Hepatocyte (in vitro differentiated cells): ENCODE data around the gene ZC3H7B. TPM values are rescaled to one million over a fixed set of nuclear protein-coding genes. Genes with fewer than 3 reads are reported as not detected.

ENCODE experiments used
- DNase-seq: peaks from one replicate; pipeline ENCODE4 v3.0.0-alpha.2; 2016; ENCODE audit warnings: low spot score
- H2AFZ ChIP-seq: fragments of 200-600 bp; sonication (generic); 2 replicates; pipeline ENCODE4 v1.6.0; 2016; ENCODE audit warnings: antibody characterized with exemption, mild to moderate bottlenecking
- H3K27ac ChIP-seq: fragments of 200-600 bp; sonication (generic); 2 replicates; pipeline ENCODE4 v1.5.1; 2016; ENCODE audit warnings: mild to moderate bottlenecking
- H3K27me3 ChIP-seq: fragments of 200-600 bp; sonication (generic); 2 replicates; pipeline ENCODE4 v1.6.1; 2016
- H3K36me3 ChIP-seq: fragments of 200-600 bp; sonication (generic); replicated peaks from 2 replicates; pipeline ENCODE4 v1.5.1; 2016; ENCODE audit warnings: low read depth; ENCODE audit not compliant: insufficient read depth
- H3K4me1 ChIP-seq: fragments of 200-600 bp; sonication (generic); 2 replicates; pipeline ENCODE4 v1.5.1; 2016; ENCODE audit warnings: mild to moderate bottlenecking, moderate library complexity; ENCODE audit not compliant: insufficient read depth
- H3K4me2 ChIP-seq: fragments of 200-600 bp; sonication (generic); 2 replicates; pipeline ENCODE4 v1.6.0; 2016
- H3K4me3 ChIP-seq: fragments of 200-600 bp; sonication (generic); 2 replicates; pipeline ENCODE4 v1.5.1; 2016; ENCODE audit warnings: mild to moderate bottlenecking
- H3K79me2 ChIP-seq: fragments of 200-600 bp; sonication (generic); 2 replicates; pipeline ENCODE4 v1.6.0; 2017; ENCODE audit warnings: mild to moderate bottlenecking
- H3K9me2 ChIP-seq: fragments of 200-600 bp; sonication (generic); replicated peaks from 2 replicates; pipeline ENCODE4 v1.6.0; 2017; ENCODE audit warnings: mild to moderate bottlenecking; ENCODE audit not compliant: insufficient read depth
- H3K9me3 ChIP-seq: fragments of 200-600 bp; sonication (generic); 2 replicates; pipeline ENCODE4 v1.5.1; 2016; ENCODE audit warnings: low read depth, mild to moderate bottlenecking
- H4K20me1 ChIP-seq: fragments of 200-600 bp; sonication (generic); 2 replicates; pipeline ENCODE4 v1.6.0; 2016; ENCODE audit warnings: mild to moderate bottlenecking; ENCODE audit not compliant: insufficient read depth, poor library complexity, severe bottlenecking
- CTCF ChIP-seq: fragments of 200-600 bp; sonication (generic); IDR thresholded peaks from 2 replicates; pipeline ENCODE4 v1.5.1; 2016; ENCODE audit warnings: antibody characterized with exemption, mild to moderate bottlenecking; ENCODE audit not compliant: poor library complexity
- EZH2 ChIP-seq: fragments of 200-600 bp; sonication (generic); IDR thresholded peaks from 2 replicates; pipeline ENCODE4 v1.6.1; 2016; ENCODE audit warnings: antibody characterized with exemption, mild to moderate bottlenecking, borderline replicate concordance
- EZH2phosphoT487 ChIP-seq: fragments of 200-600 bp; sonication (generic); IDR thresholded peaks from one replicate; pipeline ENCODE4 v1.6.1; 2018; ENCODE audit warnings: antibody characterized with exemption, mild to moderate bottlenecking, low read depth, moderate library complexity; ENCODE audit not compliant: unreplicated experiment, severe bottlenecking
- WGBS: methylation state at CpG from one replicate; pipeline ENCODE4 v1.1.6; 2016; ENCODE audit warnings: low lambda C conversion rate; ENCODE audit errors: missing lambda C conversion rate; 5-methylcytosine and 5-hydroxymethylcytosine counted together
- polyA plus RNA-seq: library from polyadenylated mRNA; unstranded; fragments of >200 nt; fragmentation: Nextera tagmentation; extraction: Ambion mirVana; gene quantifications from 2 replicates; pipeline ENCODE4 v1.2.1, GENCODE V29; 2016
- total RNA-seq: library from RNA; depleted of rRNA; stranded (reverse); fragments of >200 nt; gene quantifications from 2 replicates; pipeline ENCODE4 v1.2.3, GENCODE V29; 2014

ZC3H7B gene
- total and polyA plus RNA-seq, 2 experiments from 2014 or later: 6.9 to 30.5 TPM

- 91% methylated on average over 16 of the region's 17 CpGs for WGBS
- Histone ChIP-seq H3K4me3 (no peak overlapping the region), H3K9me3 (no peaks in the 10 kb centered on the region), H2AFZ (no peak overlapping the region), H3K79me2 (no peaks in the 10 kb centered on the region), H3K4me1 (peaks cover 10% of the 10 kb centered on the region), H3K9me2 (no peaks in the 10 kb centered on the region), H4K20me1 (no peaks in the 10 kb centered on the region), H3K27me3 (no peaks in the 10 kb centered on the region), H3K27ac (no peak overlapping the region), H3K4me2 (no peak overlapping the region), H3K36me3 (no peaks in the 10 kb centered on the region)
- no peak for DNase-seq
- TF ChIP-seq CTCF (no peak), EZH2 (no peak), EZH2phosphoT487 (no peak)
Measured at GRCh38 chr22:41358927-41359326, 57.6 kb downstream of the ZC3H7B start.

GRCh38 chr22:41359376-41359775 lies 58.1 kb downstream of the ZC3H7B start:
- H3K9me2 ChIP-seq: no peaks in the 10 kb centered on the region
- H3K4me2 ChIP-seq: no peak overlapping the region
- H4K20me1 ChIP-seq: no peaks in the 10 kb centered on the region
- peaks cover 10% of the 10 kb centered on the region for H3K4me1 ChIP-seq
- no peak overlapping the region for H2AFZ ChIP-seq
- peak overlapping the region; percentile 55 for H3K27ac ChIP-seq
- no peaks in the 10 kb centered on the region for H3K79me2 ChIP-seq
- no peaks in the 10 kb centered on the region for H3K27me3 ChIP-seq
- TF ChIP-seq EZH2 (no peak), CTCF (no peak), EZH2phosphoT487 (no peak)
- no peaks in the 10 kb centered on the region for H3K9me3 ChIP-seq
- no peak overlapping the region for H3K4me3 ChIP-seq
- H3K36me3 ChIP-seq: no peaks in the 10 kb centered on the region
- 80% methylated on average over 4 of the region's 4 CpGs for WGBS
- DNase-seq: no peak

GRCh38 chr22:41360126-41360525 lies 58.8 kb downstream of the ZC3H7B start:
- Histone ChIP-seq H4K20me1 (no peaks in the 10 kb centered on the region), H3K79me2 (no peaks in the 10 kb centered on the region), H3K9me2 (no peaks in the 10 kb centered on the region), H3K27ac (no peak overlapping the region), H3K36me3 (no peaks in the 10 kb centered on the region), H2AFZ (no peak overlapping the region), H3K4me3 (no peak overlapping the region), H3K9me3 (no peaks in the 10 kb centered on the region), H3K4me1 (peaks cover 10% of the 10 kb centered on the region), H3K27me3 (no peaks in the 10 kb centered on the region), H3K4me2 (no peak overlapping the region)
- DNase-seq: peak; percentile 61
- 39% methylated on average over 11 of the region's 11 CpGs for WGBS
- no peak for TF ChIP-seq CTCF
- TF ChIP-seq EZH2: no peak
- TF ChIP-seq EZH2phosphoT487: no peak

GRCh38 chr22:41361716-41362310 lies 60.5 kb downstream of the ZC3H7B start:
- 90% methylated on average over 13 of the region's 13 CpGs for WGBS
- Histone ChIP-seq H3K4me3 (no peak overlapping the region), H3K36me3 (no peaks in the 10 kb centered on the region), H3K27ac (peak overlapping the region; percentile 34), H4K20me1 (no peaks in the 10 kb centered on the region), H3K9me2 (no peaks in the 10 kb centered on the region), H3K4me1 (peaks cover 11% of the 10 kb centered on the region), H3K9me3 (no peaks in the 10 kb centered on the region), H3K4me2 (no peak overlapping the region), H3K27me3 (no peaks in the 10 kb centered on the region), H2AFZ (no peak overlapping the region), H3K79me2 (no peaks in the 10 kb centered on the region)
- no peak for TF ChIP-seq CTCF
- TF ChIP-seq EZH2: no peak
- no peak for TF ChIP-seq EZH2phosphoT487
- DNase-seq: no peak
